Measurements from ENCODE around the gene SH3PXD2A.
"Not testable (repeated sequence)": the region's sequence is repeated elsewhere in the genome, so short reads cannot be mapped to it uniquely, and the experiment has no call there.

Gene SH3PXD2A

DNA sequence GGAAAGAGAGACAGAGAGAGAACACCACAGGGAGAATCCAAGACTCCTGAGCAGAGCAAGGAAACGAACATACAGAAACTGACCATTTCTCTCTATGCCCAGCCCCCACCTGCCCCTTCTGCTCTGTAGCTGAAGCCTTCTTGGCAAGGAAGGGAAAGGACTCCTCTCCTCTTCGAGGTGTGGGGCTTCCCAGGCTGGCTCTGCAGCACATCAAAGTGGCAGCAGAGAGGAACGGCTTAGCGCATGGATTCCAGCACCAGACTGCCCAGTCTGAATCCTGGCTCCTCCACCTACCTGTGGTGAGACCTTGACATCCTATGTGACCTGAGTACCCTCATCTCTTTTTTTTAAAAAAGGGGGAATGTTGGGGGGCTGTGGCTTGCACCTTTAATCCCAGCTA is 69.4 kb downstream of the SH3PXD2A start:
- no peak for DNase-seq

DNA sequence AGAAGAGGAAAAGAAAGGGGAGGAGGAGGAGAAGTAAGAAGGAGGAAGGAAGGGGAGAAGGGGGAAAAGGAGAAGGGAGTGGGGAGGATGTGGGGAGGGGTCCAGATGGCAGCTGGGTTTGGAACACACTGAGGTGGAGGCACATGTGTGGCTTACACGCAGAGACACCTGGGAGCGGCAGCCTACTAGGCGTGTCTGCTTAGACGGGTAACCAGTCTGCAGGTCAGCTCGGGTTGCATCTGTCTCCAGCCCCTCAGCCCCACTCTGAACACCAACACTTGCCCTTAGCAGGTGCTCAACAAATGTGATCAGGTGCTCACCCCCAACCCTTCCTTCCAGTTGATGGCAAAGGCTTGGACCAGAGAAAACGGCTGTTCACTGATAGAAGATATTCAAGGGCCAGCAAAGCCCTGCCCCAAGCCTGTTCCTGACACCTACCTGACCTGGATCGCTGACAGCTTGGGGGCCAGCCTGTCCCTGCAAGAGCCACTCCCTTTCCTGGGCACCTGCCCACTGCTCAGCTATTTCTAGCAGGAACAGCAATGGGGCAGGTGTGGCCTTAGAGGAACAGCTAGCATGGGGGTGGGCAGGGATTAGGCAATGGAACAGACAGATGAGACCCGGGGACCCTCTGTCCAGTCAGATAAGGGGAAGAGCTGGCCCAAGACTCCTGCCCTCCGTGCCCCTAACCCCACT is 70.5 kb downstream of the SH3PXD2A start:
- DNase-seq, result no peak

DNA sequence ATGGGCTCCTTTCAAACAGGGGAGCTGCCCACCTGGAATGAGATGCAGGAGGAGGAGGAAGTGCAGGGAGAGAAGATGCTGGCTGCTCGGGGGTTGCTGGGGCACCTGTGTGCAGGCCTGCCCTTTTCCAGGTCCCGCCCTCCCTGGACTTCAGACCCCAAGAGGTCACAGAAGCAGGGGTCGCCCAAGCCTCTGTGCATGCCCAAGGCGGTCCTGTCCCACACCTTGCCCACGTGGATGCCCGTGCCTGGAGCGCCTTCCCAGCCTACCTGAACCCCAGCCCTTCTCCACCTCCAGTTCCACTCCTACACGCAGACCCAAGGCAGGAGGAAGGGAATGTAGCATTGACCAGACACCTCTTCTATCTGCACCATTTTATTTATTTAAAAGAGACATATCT is 71.3 kb downstream of the SH3PXD2A start:
- no peak for DNase-seq

DNA sequence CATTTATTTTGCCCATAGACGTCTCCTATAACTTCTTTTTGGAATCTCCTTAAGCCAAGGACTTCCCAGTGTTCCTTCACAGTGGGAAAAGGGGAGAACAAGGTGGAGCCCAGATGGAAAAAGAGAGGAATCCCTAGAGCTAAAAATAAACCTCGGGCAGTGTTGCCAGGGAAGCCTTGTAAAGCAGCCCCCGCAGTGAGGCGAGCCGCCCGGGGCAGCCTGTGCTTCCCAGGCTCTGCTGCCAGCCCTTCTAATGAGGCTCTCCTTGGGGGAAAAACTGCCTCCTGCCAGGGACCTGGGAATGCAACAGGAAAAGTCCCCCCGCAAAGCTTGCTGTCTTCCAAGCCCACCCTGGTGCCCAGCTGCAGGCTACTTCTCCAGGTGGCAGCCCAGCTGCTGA is 71.7 kb downstream of the SH3PXD2A start:
- DNase-seq, result no peak

DNA sequence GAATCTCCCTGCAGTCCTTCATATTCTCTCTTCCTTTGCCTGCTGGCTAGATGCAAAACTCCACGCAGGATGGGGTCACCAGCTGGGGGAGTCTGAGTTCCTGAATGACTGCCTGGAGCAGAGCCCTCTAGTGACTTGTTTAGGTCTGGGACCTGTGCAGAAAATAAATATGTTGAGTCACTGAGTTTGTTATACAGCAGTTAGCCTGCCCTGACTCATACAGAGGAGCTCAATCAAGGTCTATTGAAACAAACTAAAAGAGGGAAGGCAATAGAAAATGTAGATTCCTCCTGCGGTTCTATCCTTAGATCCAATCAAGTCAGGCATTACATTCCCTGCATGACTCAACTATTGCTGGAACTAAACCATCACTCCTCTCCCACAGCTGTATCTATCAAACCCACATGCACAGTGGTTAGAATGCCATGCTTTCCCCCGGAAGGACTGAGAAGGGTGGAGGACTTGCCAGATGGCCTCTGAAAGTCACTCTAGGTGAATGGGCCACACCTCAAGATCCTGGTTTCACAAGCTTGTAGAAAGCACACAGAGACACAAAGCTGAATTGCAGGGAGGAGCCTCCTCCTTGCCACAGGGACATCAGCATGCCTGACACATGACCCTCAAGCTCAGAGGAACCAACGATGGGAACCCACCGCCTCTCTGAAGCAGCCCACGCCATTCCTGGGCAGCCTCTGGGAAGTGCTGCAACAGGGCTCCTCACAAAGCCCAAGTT is 73.9 kb downstream of the SH3PXD2A start:
- no peak for DNase-seq

DNA sequence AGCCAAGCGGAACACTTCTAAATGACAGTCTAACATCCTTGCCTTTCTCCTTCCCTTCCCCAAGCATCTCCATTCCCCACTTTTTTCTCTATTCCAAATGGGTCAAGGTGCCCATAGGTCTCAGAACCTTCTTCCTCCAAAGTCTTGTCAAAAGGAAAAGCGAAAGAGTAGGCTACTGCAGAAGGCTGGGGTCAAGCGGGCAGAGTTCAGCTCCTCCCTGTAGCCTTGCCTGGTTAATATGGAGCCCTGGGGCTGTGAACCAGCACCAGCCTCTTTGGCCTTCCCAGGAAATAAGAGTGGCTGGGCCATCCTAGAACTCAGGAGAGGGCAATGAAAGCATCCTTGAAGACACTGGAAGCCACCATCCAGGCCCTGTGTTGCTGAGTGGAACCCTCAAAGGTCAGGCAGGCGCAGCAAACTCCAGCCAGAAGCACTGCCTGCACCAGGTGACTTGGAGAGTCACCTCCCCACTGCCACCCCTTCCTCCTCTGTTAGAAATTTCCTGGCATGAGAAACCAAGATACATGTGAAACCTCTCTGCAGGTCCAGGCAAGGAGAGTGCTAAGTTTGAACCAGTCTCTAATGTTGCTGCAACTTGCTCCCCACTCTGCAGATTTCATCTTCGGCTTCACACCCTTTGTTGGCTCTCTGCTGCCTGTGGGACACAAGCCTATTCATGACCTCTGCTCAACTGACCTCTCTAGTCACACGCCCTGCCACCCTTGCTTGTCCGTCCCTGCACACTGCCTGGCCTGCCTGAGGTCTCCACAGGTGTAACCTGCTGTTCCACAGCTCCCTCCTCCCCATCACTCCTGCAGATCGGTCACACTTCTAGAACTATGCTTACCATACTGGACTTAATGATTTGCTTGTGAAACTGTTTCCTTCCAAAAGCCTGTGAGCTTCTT is 74.9 kb downstream of the SH3PXD2A start:
- DNase-seq, result no peak

DNA sequence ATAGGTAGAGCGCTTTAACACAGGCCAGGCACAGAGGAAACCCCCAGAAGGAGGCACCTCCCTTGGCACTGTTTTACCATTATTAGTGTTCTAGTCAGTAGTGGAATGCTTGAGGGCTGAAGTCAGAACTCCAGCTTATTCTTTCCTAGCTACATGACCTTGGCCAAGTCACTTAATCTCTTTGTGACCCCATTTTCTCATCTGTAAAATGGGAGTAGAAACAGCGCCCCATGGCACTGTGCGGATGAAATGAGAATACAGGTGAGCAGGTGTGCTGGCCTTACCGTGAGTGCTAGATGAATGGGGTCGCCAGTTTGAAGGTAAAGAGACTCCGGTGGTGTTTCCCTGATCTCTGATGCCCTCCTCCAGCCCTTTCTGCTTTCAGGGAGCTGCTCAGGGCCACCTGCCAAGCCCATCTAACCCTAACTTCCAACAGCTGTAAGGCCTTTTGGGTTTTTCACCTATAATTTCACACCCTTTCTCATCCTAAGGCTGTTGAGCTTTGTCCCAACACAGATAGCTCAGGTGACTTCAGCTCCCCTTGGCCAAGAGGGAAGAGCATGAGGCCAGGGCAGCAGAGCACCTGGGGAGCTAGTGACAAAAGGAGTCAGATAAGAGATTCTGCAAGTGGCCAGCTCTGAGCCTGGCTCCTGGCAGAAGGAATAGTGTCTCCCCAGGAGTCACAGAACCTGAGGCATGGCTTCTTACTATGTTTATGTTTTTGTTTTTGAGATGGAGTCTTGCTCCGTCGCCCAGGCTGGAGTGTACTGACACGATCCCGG is 76.8 kb downstream of the SH3PXD2A start:
- DNase-seq, result no peak

DNA sequence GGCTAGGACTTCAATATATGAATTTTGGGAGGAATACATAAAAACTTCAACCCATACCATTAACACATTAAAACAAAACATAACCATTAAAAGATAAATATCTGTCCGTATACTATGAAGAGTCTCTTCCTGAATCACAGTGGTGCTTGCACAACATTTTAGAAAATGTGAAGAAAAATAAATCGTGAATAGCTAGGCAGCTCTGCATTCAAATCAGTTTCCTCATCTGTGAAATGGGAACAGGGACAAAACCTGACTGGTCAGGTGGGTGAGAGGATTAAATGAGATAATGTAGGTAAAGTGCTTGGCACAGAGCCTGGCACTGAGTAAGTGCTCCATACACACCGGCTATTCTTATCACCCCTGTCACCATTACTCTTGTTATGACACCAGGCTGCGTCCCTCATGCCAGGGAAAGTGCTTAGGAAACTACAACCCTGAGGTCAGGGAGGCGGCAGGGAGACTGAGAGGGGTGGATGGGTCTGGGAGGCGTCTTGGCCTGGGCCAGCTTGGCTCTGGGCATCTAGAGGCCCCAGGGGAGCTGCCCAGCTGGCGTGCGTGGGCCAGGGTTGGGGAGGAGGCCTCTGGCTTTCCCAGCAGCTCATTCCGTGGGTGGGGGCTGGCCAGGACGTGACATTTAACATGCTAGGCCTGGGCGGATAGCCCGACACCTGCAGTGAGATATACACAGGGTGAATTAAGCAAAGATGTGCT is 78.3 kb downstream of the SH3PXD2A start:
- no peak for DNase-seq

DNA sequence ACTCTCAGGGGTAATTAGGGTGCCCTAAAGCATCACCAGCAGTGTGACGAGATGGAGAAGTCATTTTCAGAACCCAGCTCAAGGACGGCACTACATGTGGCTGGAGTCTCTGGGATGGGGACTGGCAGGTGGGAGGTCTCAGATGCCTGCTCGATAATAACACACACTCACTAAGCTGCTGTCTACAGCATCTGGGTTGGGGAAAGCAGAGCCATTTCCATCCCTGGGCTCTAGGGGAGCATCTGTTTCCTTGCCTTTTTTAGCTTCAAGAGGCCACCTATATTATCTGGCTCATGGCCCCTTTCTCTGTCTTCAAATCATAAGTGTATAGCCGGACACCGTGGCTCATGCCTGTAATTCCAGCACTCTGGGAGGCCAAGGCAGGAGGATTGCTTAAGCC is 79.6 kb downstream of the SH3PXD2A start:
- no peak for DNase-seq

DNA sequence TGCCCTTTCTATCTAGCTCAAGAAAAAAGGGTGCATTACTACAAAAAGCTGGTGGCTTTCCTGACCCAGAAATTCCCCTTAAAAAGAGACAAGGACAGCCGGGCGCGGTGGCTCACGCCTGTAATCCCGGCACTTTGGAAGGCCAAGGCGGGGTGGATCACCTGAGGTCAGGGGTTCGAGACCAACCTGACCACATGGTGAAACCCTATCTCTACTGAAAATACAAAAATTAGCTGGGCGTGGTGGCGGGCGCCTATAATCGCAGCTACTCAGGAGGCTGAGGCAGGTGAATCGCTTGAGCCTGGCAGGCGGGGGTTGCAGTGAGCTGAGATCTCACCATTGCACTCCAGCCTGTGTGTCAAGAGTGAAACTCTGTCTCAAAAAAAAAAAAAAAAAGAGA is 82.5 kb downstream of the SH3PXD2A start:
- not testable (repeated sequence) for DNase-seq

DNA sequence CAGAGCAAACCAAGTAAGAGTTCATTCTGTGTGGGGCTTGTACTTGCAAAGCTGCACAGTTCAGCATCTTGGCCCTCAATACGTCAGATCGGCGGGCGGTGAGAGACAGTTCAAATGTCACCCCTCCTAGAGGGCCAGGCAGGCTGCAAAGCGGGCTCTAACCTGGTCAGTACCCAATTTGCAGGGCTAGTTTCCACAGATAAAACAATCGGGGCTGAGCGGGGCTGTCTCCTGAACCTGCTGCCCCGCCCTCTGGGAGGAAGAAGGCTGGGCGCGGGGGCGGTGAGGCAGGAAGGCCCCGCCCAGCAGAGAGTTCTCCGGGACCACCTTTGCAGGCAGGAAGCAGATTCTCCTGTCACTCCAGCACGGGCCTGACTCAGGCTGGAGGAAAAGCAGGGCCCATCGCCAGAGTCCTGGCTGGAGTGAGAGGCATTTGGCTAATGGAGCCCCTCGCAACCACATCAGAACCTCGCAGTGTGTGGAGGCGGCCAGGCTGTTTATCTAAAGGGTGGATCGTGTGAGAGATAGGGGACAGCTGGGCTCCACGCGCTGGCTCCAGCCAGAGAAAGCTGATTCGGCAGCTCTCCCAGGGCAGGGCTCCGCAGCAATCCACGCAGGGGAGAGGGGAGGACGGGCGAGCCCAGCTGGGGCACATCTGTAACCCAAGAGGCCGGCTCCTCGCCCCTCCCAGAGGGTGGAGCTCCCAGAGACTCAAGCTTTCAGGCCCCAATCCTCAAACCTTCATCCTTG is 83.1 kb downstream of the SH3PXD2A start:
- peak; percentile 35 to 61 for DNase-seq

DNA sequence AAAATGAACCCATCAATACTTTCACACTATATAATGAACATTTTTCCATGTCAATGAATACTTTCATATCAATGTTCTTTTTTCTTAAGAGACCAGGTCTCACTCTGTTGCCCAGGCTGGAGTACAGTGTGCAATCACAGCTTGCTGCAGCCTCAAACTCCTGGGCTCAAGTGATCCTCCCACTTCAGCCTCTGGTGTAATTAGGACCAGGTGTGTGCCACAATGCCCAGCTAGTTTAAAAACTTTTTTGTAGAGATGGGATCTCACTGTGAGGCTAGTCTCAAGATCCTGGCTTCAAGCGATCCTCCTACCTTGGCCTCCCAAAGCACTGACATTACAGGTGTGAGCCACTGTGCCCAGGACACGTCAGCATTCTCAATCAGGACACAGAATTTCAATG is 85.2 kb downstream of the SH3PXD2A start:
- no peak for DNase-seq

DNA sequence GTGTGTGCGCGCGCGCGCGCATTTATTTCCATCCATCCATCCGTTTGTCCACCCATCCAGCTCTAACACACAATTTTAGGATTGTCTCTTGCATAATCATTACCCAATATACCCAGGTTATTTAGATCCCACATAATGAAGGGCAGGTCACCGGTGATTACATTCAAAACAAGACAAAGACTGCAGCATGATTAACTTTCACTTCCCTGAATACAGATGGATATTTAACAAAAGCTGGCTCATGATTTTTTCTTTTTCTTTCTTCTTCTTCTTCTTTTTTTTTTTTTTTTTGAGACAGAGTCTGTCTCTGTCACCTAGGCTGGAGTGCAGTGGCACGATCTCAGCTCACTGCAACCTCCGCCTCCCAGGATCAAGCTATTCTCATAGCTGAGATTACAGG is 86.2 kb downstream of the SH3PXD2A start:
- DNase-seq, result no peak

DNA sequence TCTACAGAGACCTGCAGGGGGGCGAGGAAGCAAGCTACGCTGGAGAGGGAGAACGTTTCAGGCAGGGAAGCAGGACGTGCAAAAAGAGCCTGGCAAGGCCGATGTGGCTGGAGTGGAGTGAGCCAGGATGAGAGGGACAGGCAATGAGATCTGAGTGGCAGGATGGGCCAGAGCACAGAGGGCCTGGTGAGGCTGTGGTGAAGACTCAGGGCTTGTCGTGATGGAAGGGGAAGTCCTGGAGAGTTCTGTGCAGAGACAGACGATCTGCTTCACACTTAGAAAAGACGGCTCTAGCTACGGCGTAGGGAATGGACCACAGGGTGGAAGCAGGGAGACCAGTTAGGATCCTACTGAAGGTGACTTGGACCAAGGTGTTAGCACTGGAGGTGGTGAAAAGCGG is 87.0 kb downstream of the SH3PXD2A start:
- DNase-seq, result no peak

DNA sequence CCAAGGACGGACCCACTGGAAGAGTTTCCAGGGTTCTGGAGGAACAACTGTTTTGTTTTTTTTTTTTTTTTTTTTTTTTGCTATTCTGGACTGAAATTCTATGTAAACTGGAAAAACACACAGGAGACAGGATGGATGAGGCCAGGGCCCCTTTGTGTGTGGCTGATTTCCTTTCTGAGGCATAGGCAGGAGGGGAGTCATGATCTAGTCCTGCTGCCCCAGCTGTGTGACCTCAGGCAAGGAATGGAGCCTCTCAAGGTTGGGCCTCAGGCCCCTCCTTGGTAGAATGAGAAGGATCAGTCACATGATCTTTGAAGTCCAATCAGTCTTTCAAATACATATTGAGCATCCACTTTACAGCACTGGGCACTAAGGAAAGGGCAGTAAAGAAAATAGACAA is 87.6 kb downstream of the SH3PXD2A start:
- no peak for DNase-seq

DNA sequence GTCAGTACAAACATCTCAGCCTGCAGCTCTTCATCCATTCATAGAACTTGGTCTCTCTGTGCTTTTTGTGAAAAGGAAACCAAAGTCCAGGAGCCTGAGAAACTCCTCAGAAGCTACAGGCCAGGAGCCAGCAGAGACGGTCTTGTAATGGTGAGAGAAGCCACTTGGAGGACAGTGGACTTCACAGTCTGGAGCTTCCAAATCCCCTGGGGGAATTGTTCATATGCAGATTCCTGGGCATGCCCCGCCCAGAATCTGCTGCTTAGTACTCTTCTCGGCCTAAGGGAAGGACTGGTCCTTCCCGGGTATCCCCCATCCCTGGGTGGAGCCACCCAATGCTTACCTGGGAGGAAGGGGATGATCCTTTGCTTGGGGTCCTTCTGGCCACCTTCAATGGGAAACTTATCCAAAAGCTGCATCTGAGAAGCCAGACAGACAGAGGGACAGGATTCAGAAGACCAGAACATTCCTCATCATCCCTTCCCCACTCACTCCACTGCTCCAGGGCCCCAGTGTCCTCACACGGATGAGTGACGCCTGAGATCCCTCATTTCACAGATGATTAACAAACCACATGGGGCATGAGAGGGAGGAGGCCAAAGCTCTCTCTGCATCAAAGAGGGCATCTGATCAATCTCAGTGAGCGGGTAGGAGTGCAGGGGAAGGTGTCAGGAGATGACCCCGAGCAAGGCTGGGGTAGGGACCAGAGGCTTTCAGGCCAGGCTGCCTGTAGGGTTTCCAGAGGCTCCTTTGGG is 88.4 kb downstream of the SH3PXD2A start:
- DNase-seq, result no peak

DNA sequence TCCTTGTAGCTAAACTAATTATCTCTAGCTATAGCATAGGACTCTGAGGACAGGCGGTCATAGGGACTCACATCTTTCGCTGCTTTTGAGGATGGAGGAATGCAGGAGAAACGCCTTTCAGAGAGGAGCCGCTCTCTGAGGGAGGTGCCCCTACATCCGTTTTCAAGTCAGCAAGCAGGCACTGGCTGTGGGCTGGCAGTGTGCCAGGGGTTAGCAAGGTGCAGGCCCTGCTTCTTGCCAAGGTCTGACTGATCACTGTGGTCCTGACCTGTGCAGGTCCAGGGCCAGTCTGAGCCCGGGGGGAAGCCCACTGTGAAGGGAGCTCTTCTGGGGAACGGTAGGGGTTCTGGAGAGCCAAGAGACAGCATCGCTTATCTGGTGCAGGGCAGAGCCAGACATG is 89.4 kb downstream of the SH3PXD2A start:
- DNase-seq, result peak; percentile 73 to 76

DNA sequence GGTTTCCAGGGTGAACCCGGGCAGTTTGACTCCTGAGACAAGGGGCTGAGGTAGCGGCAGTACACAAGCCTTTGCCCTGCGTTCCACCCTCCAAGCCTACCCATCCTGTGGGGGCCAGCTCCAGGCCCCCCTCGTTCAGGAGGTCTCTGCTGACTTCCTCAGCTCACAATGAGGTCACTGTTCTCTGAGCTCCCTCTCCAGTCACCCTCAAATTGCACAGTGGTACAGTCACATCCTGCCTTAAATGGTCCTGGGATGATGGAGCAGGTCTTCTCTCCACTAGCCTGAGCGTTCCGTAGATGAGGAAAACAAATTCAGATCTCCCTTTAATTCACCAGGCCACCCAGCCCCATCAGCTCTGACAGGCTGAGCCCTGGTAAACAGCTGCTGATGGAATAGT is 90.2 kb downstream of the SH3PXD2A start:
- DNase-seq, result no peak

DNA sequence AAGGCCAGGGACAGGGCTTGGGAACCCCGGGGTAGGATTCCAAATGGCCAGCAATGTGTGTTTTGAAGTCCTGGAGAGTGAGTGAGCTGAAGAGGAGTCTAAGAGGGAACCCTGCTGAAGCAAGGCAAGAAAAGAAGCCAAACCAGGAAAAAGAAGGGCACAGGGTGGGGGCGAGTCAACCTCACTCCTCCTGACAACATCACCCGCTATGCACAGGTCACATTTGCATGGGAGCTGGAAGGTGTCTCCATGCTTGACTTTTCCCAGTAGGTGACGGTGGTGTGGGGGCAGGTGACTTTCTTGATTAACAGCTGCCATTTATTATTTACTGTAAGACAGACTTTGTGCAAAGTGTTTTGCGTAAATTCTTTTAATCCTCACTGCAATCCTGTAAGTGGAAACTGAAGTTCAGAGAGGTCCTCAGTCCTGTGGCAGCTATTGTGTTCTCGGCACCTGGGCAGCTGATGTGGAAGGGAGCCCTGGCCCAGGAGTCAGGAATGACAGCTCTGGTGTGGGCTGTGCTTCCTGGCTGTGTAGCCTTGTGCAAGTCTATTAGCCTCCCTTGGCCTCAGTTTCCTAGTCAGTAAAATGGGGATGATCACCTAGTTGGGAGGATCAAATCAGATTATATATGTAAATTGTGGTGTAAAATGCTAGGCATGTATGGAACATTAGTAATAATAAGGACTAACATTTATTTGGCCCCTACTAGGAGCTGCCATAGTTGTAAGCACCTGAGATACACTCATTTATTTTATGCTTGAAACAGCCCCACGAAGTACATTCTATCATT is 90.9 kb downstream of the SH3PXD2A start:
- no peak for DNase-seq
